ENCODE measurements around the gene MYL7. TPM values are rescaled to one million over a fixed set of nuclear protein-coding genes. Genes with fewer than 3 reads are reported as not detected.

Gene MYL7
- total RNA-seq, 1 donor from 2014 or later, result 0.82 TPM

DNA sequence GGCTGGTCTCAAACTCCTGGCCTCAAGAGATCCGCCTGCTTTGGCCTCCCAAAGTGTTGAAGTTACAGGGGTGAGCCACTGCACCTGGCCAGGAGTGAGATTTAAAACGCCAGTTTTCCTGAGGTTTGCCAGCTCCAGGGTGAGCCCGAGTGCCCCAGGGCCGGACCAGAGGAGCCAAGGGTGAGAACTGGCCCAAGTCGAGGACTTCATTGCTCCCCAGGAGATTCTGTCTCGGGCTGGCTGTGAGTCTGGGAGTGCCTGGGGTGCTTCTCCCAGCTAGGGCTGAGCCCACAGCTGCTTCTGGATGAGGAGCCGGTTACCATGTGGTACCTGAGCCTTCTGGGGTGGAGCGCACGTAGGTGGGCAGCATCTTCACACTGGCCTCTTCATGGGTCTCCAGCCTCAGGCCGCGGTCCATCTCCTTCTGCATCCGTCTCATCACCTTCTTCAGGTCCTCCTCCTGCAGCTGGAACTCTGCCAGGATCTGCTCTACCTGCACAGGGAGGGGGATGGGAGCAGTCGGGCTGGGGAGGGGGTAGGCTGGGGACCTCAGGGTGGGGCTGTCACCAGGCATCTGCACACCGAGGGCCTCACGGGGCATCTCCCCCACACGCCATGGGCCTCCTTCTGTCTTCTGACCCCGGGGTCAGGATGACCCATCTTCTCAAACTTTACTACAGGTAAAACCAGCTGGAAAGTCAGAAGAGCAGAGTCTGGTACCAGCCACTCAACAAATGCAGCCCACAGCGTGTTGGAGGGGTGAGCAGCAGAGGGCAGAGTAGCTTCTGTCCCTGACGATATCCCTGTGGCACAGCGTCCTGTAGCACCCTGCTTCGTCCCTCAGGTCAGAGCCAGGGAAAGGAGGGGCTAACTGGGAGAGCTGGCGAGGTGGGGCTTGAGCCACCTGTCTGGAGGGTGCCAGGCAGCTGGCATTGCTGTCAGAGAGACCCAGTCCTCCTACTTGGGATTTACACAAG is 12.1 kb upstream of the MYL7 start:
- Mint-ChIP-seq H3K27ac (ENCODE audit: unreplicated experiment) (no peak overlapping the region), H3K4me1 (ENCODE audit: unreplicated experiment) (no peaks in the 10 kb centered on the region), H3K36me3 (ENCODE audit: low read depth, unreplicated experiment) (no peaks in the 10 kb centered on the region), H3K9me3 (ENCODE audit: unreplicated experiment) (no peaks in the 10 kb centered on the region), H3K4me3 (ENCODE audit: unreplicated experiment) (no peak overlapping the region), H3K27me3 (ENCODE audit: unreplicated experiment) (peaks cover 9% of the 10 kb centered on the region)
- TF ChIP-seq, protein P1, sequence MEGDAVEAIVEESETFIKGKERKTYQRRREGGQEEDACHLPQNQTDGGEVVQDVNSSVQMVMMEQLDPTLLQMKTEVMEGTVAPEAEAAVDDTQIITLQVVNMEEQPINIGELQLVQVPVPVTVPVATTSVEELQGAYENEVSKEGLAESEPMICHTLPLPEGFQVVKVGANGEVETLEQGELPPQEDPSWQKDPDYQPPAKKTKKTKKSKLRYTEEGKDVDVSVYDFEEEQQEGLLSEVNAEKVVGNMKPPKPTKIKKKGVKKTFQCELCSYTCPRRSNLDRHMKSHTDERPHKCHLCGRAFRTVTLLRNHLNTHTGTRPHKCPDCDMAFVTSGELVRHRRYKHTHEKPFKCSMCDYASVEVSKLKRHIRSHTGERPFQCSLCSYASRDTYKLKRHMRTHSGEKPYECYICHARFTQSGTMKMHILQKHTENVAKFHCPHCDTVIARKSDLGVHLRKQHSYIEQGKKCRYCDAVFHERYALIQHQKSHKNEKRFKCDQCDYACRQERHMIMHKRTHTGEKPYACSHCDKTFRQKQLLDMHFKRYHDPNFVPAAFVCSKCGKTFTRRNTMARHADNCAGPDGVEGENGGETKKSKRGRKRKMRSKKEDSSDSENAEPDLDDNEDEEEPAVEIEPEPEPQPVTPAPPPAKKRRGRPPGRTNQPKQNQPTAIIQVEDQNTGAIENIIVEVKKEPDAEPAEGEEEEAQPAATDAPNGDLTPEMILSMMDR (IDR thresholded peaks at IDR 0.05; ENCODE audit: unreplicated experiment), result no peak
- DNase-seq (ENCODE audit: low spot score), result no peak

DNA sequence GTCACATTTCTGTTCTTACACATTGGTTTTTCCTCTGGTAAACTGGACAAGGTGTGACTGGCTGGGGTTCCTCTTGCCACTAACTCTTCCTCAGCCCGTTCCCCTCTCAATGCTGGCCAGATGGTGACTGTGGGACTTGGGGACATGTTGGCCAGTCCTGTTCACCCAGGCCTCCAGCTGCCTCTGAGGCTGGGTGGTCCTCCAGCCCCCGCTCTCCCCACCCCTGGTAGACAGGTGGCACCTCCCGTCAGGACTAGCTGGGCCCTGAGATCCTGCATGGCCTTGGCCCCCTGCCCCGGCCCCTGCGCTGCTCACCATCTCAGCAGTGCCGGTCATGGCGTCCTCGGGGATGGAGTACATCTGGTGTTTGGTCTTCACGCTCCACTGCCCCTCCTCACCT is 10.8 kb upstream of the MYL7 start:
- TF ChIP-seq, protein P1 (IDR thresholded peaks at IDR 0.05; ENCODE audit: unreplicated experiment), result no peak
- Mint-ChIP-seq H3K27ac (ENCODE audit: unreplicated experiment) (no peak overlapping the region), H3K4me1 (ENCODE audit: unreplicated experiment) (no peaks in the 10 kb centered on the region), H3K4me3 (ENCODE audit: unreplicated experiment) (no peak overlapping the region), H3K27me3 (ENCODE audit: unreplicated experiment) (peaks cover 11% of the 10 kb centered on the region), H3K36me3 (ENCODE audit: low read depth, unreplicated experiment) (no peaks in the 10 kb centered on the region), H3K9me3 (ENCODE audit: unreplicated experiment) (no peaks in the 10 kb centered on the region)
- DNase-seq (ENCODE audit: low spot score), result no peak

DNA sequence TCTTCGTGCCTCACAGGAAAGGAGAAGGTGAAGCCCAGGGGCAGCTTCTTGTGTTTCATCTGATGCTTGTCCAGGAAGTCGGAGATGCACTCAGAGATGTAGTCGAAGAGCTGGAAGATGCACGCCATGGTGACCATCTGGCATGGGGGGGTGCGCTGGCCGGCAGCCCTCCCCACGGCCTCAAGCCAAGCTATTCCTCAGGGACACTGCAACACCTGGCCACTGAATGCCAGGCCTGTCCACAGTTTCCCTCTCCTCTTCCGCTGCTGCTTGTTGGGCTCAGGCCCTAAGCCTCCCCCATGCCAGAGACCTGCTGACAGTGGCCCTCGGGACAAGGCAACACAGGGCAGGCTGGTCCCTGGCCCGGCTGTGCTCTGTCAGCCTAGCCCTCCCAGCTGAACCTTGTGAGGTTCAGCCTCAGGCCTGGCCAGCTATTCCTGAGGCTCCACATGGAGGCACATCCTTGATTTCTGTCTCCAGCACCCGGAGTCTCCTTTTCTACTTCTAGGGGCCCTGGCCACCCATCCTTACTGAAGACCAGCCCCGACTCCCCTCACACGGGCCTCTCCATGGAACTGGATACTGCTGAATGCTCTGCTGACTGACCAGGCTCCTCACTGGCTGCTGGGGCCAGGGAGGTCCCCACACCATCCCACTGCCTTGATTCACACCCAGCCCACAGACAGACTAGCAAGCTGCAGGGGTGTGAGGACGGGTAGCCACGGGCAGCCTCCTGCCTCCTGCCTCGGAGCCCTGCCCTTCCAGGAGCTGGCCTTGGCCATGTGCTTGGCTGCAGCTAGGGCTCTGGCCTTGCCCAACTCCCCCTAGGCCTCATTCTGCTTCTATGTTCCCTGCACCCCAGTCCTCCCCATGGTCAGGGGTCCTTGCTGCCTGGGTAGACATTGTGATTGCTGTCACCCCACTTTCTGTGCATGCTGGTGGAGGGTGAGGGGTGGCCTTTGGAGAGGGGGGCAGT is 10.1 kb upstream of the MYL7 start:
- TF ChIP-seq, protein P1 (IDR thresholded peaks at IDR 0.05; ENCODE audit: unreplicated experiment), result no peak
- DNase-seq (ENCODE audit: low spot score), result no peak
- H3K27ac Mint-ChIP-seq (ENCODE audit: unreplicated experiment), result no peak overlapping the region
- peaks cover 11% of the 10 kb centered on the region for H3K27me3 Mint-ChIP-seq (ENCODE audit: unreplicated experiment)
- no peaks in the 10 kb centered on the region for H3K9me3 Mint-ChIP-seq (ENCODE audit: unreplicated experiment)
- no peaks in the 10 kb centered on the region for H3K36me3 Mint-ChIP-seq (ENCODE audit: low read depth, unreplicated experiment)
- no peak overlapping the region for H3K4me3 Mint-ChIP-seq (ENCODE audit: unreplicated experiment)
- no peaks in the 10 kb centered on the region for H3K4me1 Mint-ChIP-seq (ENCODE audit: unreplicated experiment)

DNA sequence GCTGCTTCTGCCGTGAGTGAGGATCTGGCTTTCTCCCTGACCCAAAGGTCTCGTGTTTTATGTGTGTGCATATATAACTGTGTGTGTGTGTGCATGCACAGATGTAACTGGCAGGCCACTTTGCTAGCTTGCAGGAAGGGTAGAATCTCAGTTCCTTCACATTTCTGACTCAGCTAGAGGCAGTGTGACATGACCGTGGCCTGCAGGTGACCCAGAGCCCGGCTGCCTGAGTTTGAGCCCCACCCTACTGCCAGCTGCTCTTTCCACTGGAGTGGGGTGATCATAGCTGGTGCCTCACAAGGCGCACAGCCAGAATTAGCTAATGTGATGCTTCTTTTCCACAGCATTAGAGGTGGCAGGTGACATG is 9.3 kb upstream of the MYL7 start:
- H3K4me3 Mint-ChIP-seq (ENCODE audit: unreplicated experiment), result no peak overlapping the region
- H3K27me3 Mint-ChIP-seq (ENCODE audit: unreplicated experiment), result peaks cover 8% of the 10 kb centered on the region
- TF ChIP-seq, protein P1 (IDR thresholded peaks at IDR 0.05; ENCODE audit: unreplicated experiment), result no peak

More for the DNA sequence above, 9.3 kb upstream of the MYL7 start:
- Mint-ChIP-seq H3K9me3 (ENCODE audit: unreplicated experiment) (no peaks in the 10 kb centered on the region), H3K4me1 (ENCODE audit: unreplicated experiment) (no peaks in the 10 kb centered on the region), H3K36me3 (ENCODE audit: low read depth, unreplicated experiment) (no peaks in the 10 kb centered on the region), H3K27ac (ENCODE audit: unreplicated experiment) (no peak overlapping the region)
- no peak for DNase-seq (ENCODE audit: low spot score)
